Astrocyte (in vitro differentiated cells and primary cell): ENCODE data around the gene KCNJ5. TPM values are rescaled to one million over a fixed set of nuclear protein-coding genes. Genes with fewer than 3 reads are reported as not detected.

Source experiments
- DNase-seq: peaks from one replicate; pipeline ENCODE4 v3.0.0-alpha.2; 2010; ENCODE audit warnings: low read depth
- FAIRE-seq: peaks from 2 replicates; lab custom pipeline; 2011; peaks lifted over from hg19 to GRCh38; lab: Jason Lieb, UNC
- H2AFZ ChIP-seq: 2 replicates; pipeline ENCODE4 v1.6.0; 2012; ENCODE audit warnings: low read depth, low read length, inconsistent platforms
- H3K27ac ChIP-seq: 2 replicates; pipeline ENCODE4 v1.5.1; 2011; ENCODE audit warnings: low read depth, low read length, inconsistent platforms
- H3K27me3 ChIP-seq: 2 replicates; pipeline ENCODE4 v1.6.0; 2011; ENCODE audit warnings: low read length, inconsistent platforms; ENCODE audit not compliant: insufficient read depth
- H3K36me3 ChIP-seq: 2 replicates; pipeline ENCODE4 v1.5.1; 2011; ENCODE audit warnings: low read length, inconsistent platforms; ENCODE audit not compliant: insufficient read depth
- H3K4me1 ChIP-seq: 2 replicates; pipeline ENCODE4 v1.5.1; 2011; ENCODE audit warnings: low read length, inconsistent platforms; ENCODE audit not compliant: insufficient read depth
- H3K4me2 ChIP-seq: 2 replicates; pipeline ENCODE4 v1.6.0; 2012; ENCODE audit warnings: low read length, inconsistent platforms
- H3K4me3 ChIP-seq: 2 replicates; pipeline ENCODE4 v1.5.1; 2011; ENCODE audit warnings: low read depth, mild to moderate bottlenecking, low read length, inconsistent platforms; ENCODE audit not compliant: insufficient read depth
- H3K79me2 ChIP-seq: 2 replicates; pipeline ENCODE4 v1.6.0; 2012; ENCODE audit warnings: mild to moderate bottlenecking, low read length, inconsistent platforms; ENCODE audit not compliant: insufficient read depth
- H3K9ac ChIP-seq: 2 replicates; pipeline ENCODE4 v1.6.0; 2012; ENCODE audit warnings: mild to moderate bottlenecking, low read length, inconsistent platforms
- H3K9me3 ChIP-seq: 2 replicates; pipeline ENCODE4 v1.5.1; 2012; ENCODE audit warnings: low read depth, mild to moderate bottlenecking, low read length, inconsistent platforms; ENCODE audit not compliant: insufficient read depth
- H4K20me1 ChIP-seq: 2 replicates; pipeline ENCODE4 v1.6.0; 2012; ENCODE audit warnings: low read length, inconsistent platforms; ENCODE audit not compliant: insufficient read depth
- H3K27ac Mint-ChIP-seq: one replicate; pipeline ENCODE4 v1.8.0; 2021; ENCODE audit warnings: mild to moderate bottlenecking, mixed read lengths; ENCODE audit not compliant: unreplicated experiment
- H3K27me3 Mint-ChIP-seq: one replicate; pipeline ENCODE4 v1.8.0; 2021; ENCODE audit warnings: low read depth, mixed read lengths; ENCODE audit not compliant: unreplicated experiment
- H3K36me3 Mint-ChIP-seq: one replicate; pipeline ENCODE4 v1.8.0; 2021; ENCODE audit warnings: low read depth, mixed read lengths; ENCODE audit not compliant: unreplicated experiment
- H3K4me1 Mint-ChIP-seq: one replicate; pipeline ENCODE4 v1.8.0; 2021; ENCODE audit warnings: low read depth, mixed read lengths; ENCODE audit not compliant: unreplicated experiment
- H3K4me3 Mint-ChIP-seq: one replicate; pipeline ENCODE4 v1.8.0; 2021; ENCODE audit warnings: mild to moderate bottlenecking, moderate library complexity, mixed read lengths; ENCODE audit not compliant: unreplicated experiment
- H3K9me3 Mint-ChIP-seq: one replicate; pipeline ENCODE4 v1.8.0; 2021; ENCODE audit warnings: mild to moderate bottlenecking, mixed read lengths; ENCODE audit not compliant: unreplicated experiment
- CTCF ChIP-seq: IDR thresholded peaks from 2 replicates; pipeline ENCODE4 v1.5.1; 2011; ENCODE audit warnings: low read depth, mild to moderate bottlenecking, inconsistent platforms, low read length, moderate library complexity; ENCODE audit not compliant: insufficient read depth
- EZH2 ChIP-seq: IDR thresholded peaks from 2 replicates; pipeline ENCODE4 v1.6.1; 2012; ENCODE audit warnings: mild to moderate bottlenecking, low read length, inconsistent platforms; ENCODE audit not compliant: insufficient read depth
- total RNA-seq: library from RNA; stranded (reverse); gene quantifications from 2 replicates; pipeline ENCODE4 v1.2.1, GENCODE V29; 2021

KCNJ5 gene
- total RNA-seq, 1 donor from 2014 or later, result 1.4 TPM

GRCh38 chr11:128881221-128881620 lies 9.9 kb upstream of the KCNJ5 start:
- no peak for DNase-seq
- peaks cover 38% of the 10 kb centered on the region for H3K27me3 Mint-ChIP-seq
- no peak for TF ChIP-seq EZH2
- TF ChIP-seq CTCF, result no peak
- H3K27me3 ChIP-seq, result peaks cover 44% of the 10 kb centered on the region
- no peak overlapping the region for H3K27ac ChIP-seq
- H3K27ac Mint-ChIP-seq, result no peak overlapping the region
- no peaks in the 10 kb centered on the region for H3K79me2 ChIP-seq
- H3K4me3 ChIP-seq, result no peak overlapping the region
- no peaks in the 10 kb centered on the region for H4K20me1 ChIP-seq
- no peaks in the 10 kb centered on the region for H3K9me3 Mint-ChIP-seq
- no peaks in the 10 kb centered on the region for H3K36me3 Mint-ChIP-seq
- no peaks in the 10 kb centered on the region for H3K36me3 ChIP-seq
- H3K9me3 ChIP-seq, result no peaks in the 10 kb centered on the region
- H3K4me2 ChIP-seq, result no peak overlapping the region
- H2AFZ ChIP-seq, result no peak overlapping the region
- H3K4me1 ChIP-seq, result no peaks in the 10 kb centered on the region
- H3K9ac ChIP-seq, result no peak overlapping the region
- no peaks in the 10 kb centered on the region for H3K4me1 Mint-ChIP-seq
- H3K4me3 Mint-ChIP-seq, result no peak overlapping the region
- no peak for FAIRE-seq

- no peaks in the 10 kb centered on the region for H3K79me2 ChIP-seq
- no peak overlapping the region for H3K9ac ChIP-seq
- no peaks in the 10 kb centered on the region for H3K9me3 Mint-ChIP-seq
- no peaks in the 10 kb centered on the region for H4K20me1 ChIP-seq
- no peaks in the 10 kb centered on the region for H3K4me1 Mint-ChIP-seq
- no peak overlapping the region for H3K4me3 ChIP-seq
- no peaks in the 10 kb centered on the region for H3K36me3 Mint-ChIP-seq
- no peak overlapping the region for H3K27ac Mint-ChIP-seq
- H3K4me3 Mint-ChIP-seq, result no peak overlapping the region
- H3K27me3 Mint-ChIP-seq, result peaks cover 44% of the 10 kb centered on the region
- FAIRE-seq (no peak), DNase-seq (no peak)
- H3K4me2 ChIP-seq, result no peak overlapping the region
- H3K36me3 ChIP-seq, result no peaks in the 10 kb centered on the region
- H3K27me3 ChIP-seq, result peaks cover 48% of the 10 kb centered on the region
- H3K4me1 ChIP-seq, result no peaks in the 10 kb centered on the region
- H2AFZ ChIP-seq, result no peak overlapping the region
- TF ChIP-seq EZH2, result no peak
- no peak for TF ChIP-seq CTCF
- no peaks in the 10 kb centered on the region for H3K9me3 ChIP-seq
- no peak overlapping the region for H3K27ac ChIP-seq
Observed at GRCh38 chr11:128882451-128882850, 8.7 kb upstream of the KCNJ5 start.

GRCh38 chr11:128884054-128884453 lies 7.1 kb upstream of the KCNJ5 start:
- Histone ChIP-seq H3K9ac (no peak overlapping the region), H3K4me1 (no peaks in the 10 kb centered on the region), H3K27me3 (peaks cover 55% of the 10 kb centered on the region), H2AFZ (no peak overlapping the region), H3K9me3 (no peaks in the 10 kb centered on the region), H3K36me3 (no peaks in the 10 kb centered on the region), H4K20me1 (no peaks in the 10 kb centered on the region), H3K27ac (no peak overlapping the region), H3K4me2 (no peak overlapping the region), H3K79me2 (no peaks in the 10 kb centered on the region), H3K4me3 (no peak overlapping the region)
- DNase-seq (no peak), FAIRE-seq (no peak)
- Mint-ChIP-seq H3K27ac (no peak overlapping the region), H3K27me3 (peaks cover 48% of the 10 kb centered on the region), H3K36me3 (no peaks in the 10 kb centered on the region), H3K4me3 (no peak overlapping the region), H3K4me1 (peaks cover 3% of the 10 kb centered on the region), H3K9me3 (no peaks in the 10 kb centered on the region)
- TF ChIP-seq EZH2, result no peak
- no peak for TF ChIP-seq CTCF
